GM12878 (cell line): Measurements from ENCODE around the gene SETBP1. TPM values are rescaled to one million over a fixed set of nuclear protein-coding genes. Genes with fewer than 3 reads are reported as not detected.
A peak's percentile ranks its signal among the peaks of the same experiment; 100 is the strongest.

ENCODE experiments used
- ATAC-seq: fragments of 200-7000 bp; cut with Tn5 transposase; 3 replicates; pipeline ENCODE4 v1.9.1; 2020; ENCODE audit warnings: mild to moderate bottlenecking, moderate library complexity
- BruUV-seq: library from RNA; stranded (reverse); fragments of 400-500 nt; replicated peaks from 2 replicates; lab custom pipeline; 2021; lab: Mats Ljungman, UMichigan
- CTCF ChIA-PET: fragments of 300-600 bp; sonication (Branson Sonifier 250); formaldehyde crosslinking; extraction: SDS; loops from one replicate; lab custom pipeline; 2021; ENCODE audit warnings: inconsistent platforms; lab: Yijun Ruan, JAX
- POLR2A ChIA-PET: fragments of 350-600 bp; formaldehyde crosslinking; extraction: SDS; loops from one replicate; lab custom pipeline; 2021; ENCODE audit warnings: inconsistent platforms; lab: Charles Lee
- RAD21 ChIA-PET: fragments of 300-600 bp; sonication (Branson Sonifier 250); formaldehyde crosslinking; loops from one replicate; lab custom pipeline; 2023; ENCODE audit warnings: antibody characterized with exemption; ENCODE audit not compliant: unreplicated experiment; lab: Charles Lee
- SMC1A ChIA-PET: fragments of 300-600 bp; sonication (Branson Sonifier 250); formaldehyde crosslinking; loops from one replicate; lab custom pipeline; 2023; ENCODE audit not compliant: unreplicated experiment, uncharacterized antibody; lab: Charles Lee
- DNase-seq: peaks from one replicate; pipeline ENCODE4 v3.0.0-alpha.2; 2011; ENCODE audit warnings: low read depth, low spot score
- FAIRE-seq: peaks from 3 replicates; lab custom pipeline; 2011; peaks lifted over from hg19 to GRCh38; lab: Jason Lieb, UNC
- H2AFZ ChIP-seq: 2 replicates; pipeline ENCODE4 v1.6.0; 2011; ENCODE audit warnings: low read depth, low read length, control low read depth; ENCODE audit not compliant: control insufficient read depth
- H3K27ac ChIP-seq: 2 replicates; pipeline ENCODE4 v1.5.1; 2011; ENCODE audit warnings: control low read depth; ENCODE audit not compliant: control insufficient read depth, insufficient read depth
- H3K27me3 ChIP-seq, 2 experiments: replicated peaks in 1 of 2; 2 replicates each; pipeline versions ENCODE4 v1.6.0 to v1.6.1; 2011; ENCODE audit warnings: low read length in 1 of 2; ENCODE audit not compliant: control insufficient read depth in 2 of 2, insufficient read depth in 2 of 2
- H3K36me3 ChIP-seq, 2 experiments: 2 replicates each; pipeline ENCODE4 v1.5.1; 2011; ENCODE audit warnings: low read length in 1 of 2; ENCODE audit not compliant: control insufficient read depth in 2 of 2, insufficient read depth in 2 of 2
- H3K4me1 ChIP-seq: 2 replicates; pipeline ENCODE4 v1.6.1; 2011; ENCODE audit warnings: mild to moderate bottlenecking, low read length, moderate library complexity, mixed read lengths; ENCODE audit not compliant: control insufficient read depth, insufficient read depth
- H3K4me2 ChIP-seq: 2 replicates; pipeline ENCODE4 v1.6.0; 2011; ENCODE audit warnings: control low read depth; ENCODE audit not compliant: control insufficient read depth, insufficient read depth
- H3K4me3 ChIP-seq: fragments of 200-600 bp; sonication (generic); 2 replicates; pipeline ENCODE4 v1.5.1; 2016
- H3K79me2 ChIP-seq: 2 replicates; pipeline ENCODE4 v1.6.0; 2011; ENCODE audit warnings: low read length; ENCODE audit not compliant: control insufficient read depth, insufficient read depth
- H3K9ac ChIP-seq: 2 replicates; pipeline ENCODE4 v1.8.0; 2011; ENCODE audit warnings: low read length, control low read depth, mixed read lengths; ENCODE audit not compliant: control insufficient read depth, insufficient read depth
- H3K9me3 ChIP-seq: replicated peaks from 3 replicates; pipeline ENCODE4 v1.5.1; 2011; ENCODE audit warnings: mild to moderate bottlenecking, low read length; ENCODE audit not compliant: control insufficient read depth, insufficient read depth
- H4K20me1 ChIP-seq: 2 replicates; pipeline ENCODE4 v1.6.0; 2011; ENCODE audit not compliant: control insufficient read depth, insufficient read depth
- BHLHE40 ChIP-seq, 2 experiments: fragments of 450-650 bp in 1 of 2; IDR thresholded peaks; 2 replicates each; pipeline ENCODE4 v1.6.1; 2011 to 2017; ENCODE audit warnings: low read depth in 2 of 2, borderline replicate concordance in 1 of 2, improper control_type of control experiment in 1 of 2, low read length in 1 of 2, mild to moderate bottlenecking in 1 of 2
- GATAD2B ChIP-seq: fragments of 450-650 bp; conservative IDR thresholded peaks from 2 replicates; pipeline ENCODE4 v1.6.1; 2017; ENCODE audit warnings: low read depth, mild to moderate bottlenecking, moderate library complexity
- IKZF2 ChIP-seq, 2 experiments: fragments of 450-650 bp; IDR thresholded peaks; 2 replicates each; pipeline ENCODE4 v1.6.1; 2017; ENCODE audit warnings: mild to moderate bottlenecking in 2 of 2, moderate library complexity in 2 of 2
- PML ChIP-seq: IDR thresholded peaks from 2 replicates; pipeline ENCODE4 v1.6.1; 2012; ENCODE audit warnings: low read length, inconsistent platforms
- RAD51 ChIP-seq: fragments of 450-650 bp; IDR thresholded peaks from 2 replicates; pipeline ENCODE4 v1.6.1; 2016; ENCODE audit warnings: moderate library complexity, mild to moderate bottlenecking, inconsistent platforms
- RUNX3 ChIP-seq: IDR thresholded peaks from 2 replicates; pipeline ENCODE4 v1.6.1; 2012; ENCODE audit warnings: low read length, inconsistent platforms
- SUPT20H ChIP-seq: IDR thresholded peaks from 2 replicates; pipeline ENCODE4 v1.6.1; 2011; ENCODE audit warnings: low read depth, mild to moderate bottlenecking, low read length, moderate library complexity, borderline replicate concordance; ENCODE audit not compliant: control insufficient read depth
- TAF1 ChIP-seq: IDR thresholded peaks from 2 replicates; pipeline ENCODE4 v1.6.1; 2011; ENCODE audit warnings: mild to moderate bottlenecking, low read depth, low read length, borderline replicate concordance
- TARDBP ChIP-seq: IDR thresholded peaks from 2 replicates; pipeline ENCODE4 v1.6.1; 2016; ENCODE audit warnings: borderline replicate concordance
- TCF7 ChIP-seq: IDR thresholded peaks from 2 replicates; pipeline ENCODE4 v1.6.1; 2014; ENCODE audit warnings: antibody characterized with exemption, borderline replicate concordance
- YBX1 ChIP-seq: fragments of 450-650 bp; IDR thresholded peaks from 2 replicates; pipeline ENCODE4 v1.6.1; 2016; ENCODE audit warnings: antibody characterized with exemption
- YY1 ChIP-seq: IDR thresholded peaks from 2 replicates; pipeline ENCODE4 v1.6.1; 2011; ENCODE audit warnings: low read depth, mild to moderate bottlenecking, low read length
- ZNF384 ChIP-seq: IDR thresholded peaks from 2 replicates; pipeline ENCODE4 v1.6.1; 2012; ENCODE audit warnings: low read depth, mild to moderate bottlenecking, low read length, improper control_type of control experiment, borderline replicate concordance
- WGBS: methylation state at CpG from one replicate; pipeline ENCODE4 v1.1.6; 2016; ENCODE audit warnings: low lambda C conversion rate; ENCODE audit not compliant: insufficient replicate concordance, insufficient coverage; ENCODE audit errors: missing lambda C conversion rate; 5-methylcytosine and 5-hydroxymethylcytosine counted together
- in situ Hi-C: fragments of 300-500 bp; cut with MboI; formaldehyde crosslinking; loops from 9 replicates; pipeline ENCODE4 v1.14.3; 2018; ENCODE audit warnings: mixed read lengths
- intact Hi-C: fragments of 100-400 bp; cut with micrococcal nuclease; formaldehyde crosslinking; loops from one replicate; pipeline ENCODE4 v1.14.2; 2022; ENCODE audit not compliant: unreplicated experiment
- polyA plus RNA-seq, 11 experiments: library from polyadenylated mRNA; depleted of rRNA in 4 of 11; unstranded in 6 of 11; stranded (reverse) in 5 of 11; fragments of >200 nt; fragmentation: Nextera tagmentation in 4 of 11; fragmentation: Illumina TruSeq in 1 of 11; extraction: Ambion mirVana in 4 of 11; extraction: Trizol in 1 of 11; gene quantifications; 1 replicate in 1 of 11; 2 replicates in 10 of 11; pipeline versions ENCODE4 v1.2.1 to v1.2.3, GENCODE V29; 2011 to 2016; ENCODE audit warnings: inconsistent platforms in 2 of 11, missing spikeins in 2 of 11, low read depth in 1 of 11
- total RNA-seq, 4 experiments: library from RNA; depleted of rRNA in 3 of 4; stranded (reverse); fragments of >200 nt in 3 of 4; fragmentation: Illumina TruSeq in 1 of 4; extraction: Trizol in 1 of 4; gene quantifications; 2 replicates each; pipeline versions ENCODE4 v1.2.1 to v1.2.3, GENCODE V29; 2013 to 2021
- TF ChIP-seq, protein P1 (sequence below): fragments of 450-650 bp; formaldehyde crosslinking; IDR thresholded peaks from 2 replicates; pipeline ENCODE4 v1.5.0; 2022; ENCODE audit warnings: mild to moderate bottlenecking, missing genetic modification characterization
- TF ChIP-seq, protein P2 (sequence below): fragments of 450-650 bp; IDR thresholded peaks from 2 replicates; pipeline ENCODE4 v1.6.1; 2017; ENCODE audit warnings: antibody characterized with exemption, mild to moderate bottlenecking, moderate library complexity
- TF ChIP-seq, protein P3 (sequence below): IDR thresholded peaks from 2 replicates; pipeline ENCODE4 v1.6.1; 2011; ENCODE audit warnings: borderline replicate concordance, low read depth, mild to moderate bottlenecking, moderate library complexity, mixed read lengths, low read length; ENCODE audit not compliant: insufficient read depth; ENCODE audit errors: extremely low read length

The SETBP1 gene
- total and polyA plus RNA-seq, 10 of the 15 experiments (the other 5 are each of a cell fraction or from before 2014, with no cell fraction given), result 0.99 to 29.7 (median 8.3) TPM

- Histone ChIP-seq H3K4me2 (no peak overlapping the region), H3K79me2 (no peaks in the 10 kb centered on the region), H3K4me1 (peaks cover 10% of the 10 kb centered on the region), H3K27me3 (no peaks in the 10 kb centered on the region), H4K20me1 (no peaks in the 10 kb centered on the region), H3K27ac (no peak overlapping the region), H3K36me3 (no peaks in the 10 kb centered on the region; a peak in 1 of 4 replicates), H3K9me3 (no peaks in the 10 kb centered on the region), H3K9ac (no peak overlapping the region), H2AFZ (no peak overlapping the region), H3K4me3 (no peak overlapping the region)
- BruUV-seq, result no TSS peak
- FAIRE-seq (no peak), DNase-seq (no peak), ATAC-seq (peak; percentile 64)
- intact Hi-C loops (no loop called here), in situ Hi-C loops (loop anchor here (25.0 kb wide), 1 partner anchor 203 kb away; no protein-coding TSS in a partner anchor)
- SMC1A ChIA-PET, result no interaction called here
- WGBS, result 39% methylated on average over 5 of the region's 5 CpGs
- POLR2A ChIA-PET, result no interaction called here
- RAD21 ChIA-PET, result no interaction called here
- CTCF ChIA-PET, result no interaction called here
- TF ChIP-seq ZNF384, result no peak
- no peak for TF ChIP-seq GATAD2B
- no peak for TF ChIP-seq SUPT20H
- peak in 1 of 2 experiments; percentile 12; a peak in 1 of 4 replicates for TF ChIP-seq IKZF2 (IDR thresholded peaks at IDR 0.05)
- TF ChIP-seq BHLHE40 (IDR thresholded peaks at IDR 0.05; ENCODE audit: borderline replicate concordance in 1 of 2, low read depth in 2 of 2, low read length in 1 of 2), result peak in 1 of 2 experiments; percentile 27; a peak in 1 of 4 replicates
- TF ChIP-seq, protein P1, sequence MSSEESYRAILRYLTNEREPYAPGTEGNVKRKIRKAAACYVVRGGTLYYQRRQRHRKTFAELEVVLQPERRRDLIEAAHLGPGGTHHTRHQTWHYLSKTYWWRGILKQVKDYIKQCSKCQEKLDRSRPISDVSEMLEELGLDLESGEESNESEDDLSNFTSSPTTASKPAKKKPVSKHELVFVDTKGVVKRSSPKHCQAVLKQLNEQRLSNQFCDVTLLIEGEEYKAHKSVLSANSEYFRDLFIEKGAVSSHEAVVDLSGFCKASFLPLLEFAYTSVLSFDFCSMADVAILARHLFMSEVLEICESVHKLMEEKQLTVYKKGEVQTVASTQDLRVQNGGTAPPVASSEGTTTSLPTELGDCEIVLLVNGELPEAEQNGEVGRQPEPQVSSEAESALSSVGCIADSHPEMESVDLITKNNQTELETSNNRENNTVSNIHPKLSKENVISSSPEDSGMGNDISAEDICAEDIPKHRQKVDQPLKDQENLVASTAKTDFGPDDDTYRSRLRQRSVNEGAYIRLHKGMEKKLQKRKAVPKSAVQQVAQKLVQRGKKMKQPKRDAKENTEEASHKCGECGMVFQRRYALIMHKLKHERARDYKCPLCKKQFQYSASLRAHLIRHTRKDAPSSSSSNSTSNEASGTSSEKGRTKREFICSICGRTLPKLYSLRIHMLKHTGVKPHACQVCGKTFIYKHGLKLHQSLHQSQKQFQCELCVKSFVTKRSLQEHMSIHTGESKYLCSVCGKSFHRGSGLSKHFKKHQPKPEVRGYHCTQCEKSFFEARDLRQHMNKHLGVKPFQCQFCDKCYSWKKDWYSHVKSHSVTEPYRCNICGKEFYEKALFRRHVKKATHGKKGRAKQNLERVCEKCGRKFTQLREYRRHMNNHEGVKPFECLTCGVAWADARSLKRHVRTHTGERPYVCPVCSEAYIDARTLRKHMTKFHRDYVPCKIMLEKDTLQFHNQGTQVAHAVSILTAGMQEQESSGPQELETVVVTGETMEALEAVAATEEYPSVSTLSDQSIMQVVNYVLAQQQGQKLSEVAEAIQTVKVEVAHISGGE, result no peak
- no peak for TF ChIP-seq TCF7
- TF ChIP-seq, protein P2, sequence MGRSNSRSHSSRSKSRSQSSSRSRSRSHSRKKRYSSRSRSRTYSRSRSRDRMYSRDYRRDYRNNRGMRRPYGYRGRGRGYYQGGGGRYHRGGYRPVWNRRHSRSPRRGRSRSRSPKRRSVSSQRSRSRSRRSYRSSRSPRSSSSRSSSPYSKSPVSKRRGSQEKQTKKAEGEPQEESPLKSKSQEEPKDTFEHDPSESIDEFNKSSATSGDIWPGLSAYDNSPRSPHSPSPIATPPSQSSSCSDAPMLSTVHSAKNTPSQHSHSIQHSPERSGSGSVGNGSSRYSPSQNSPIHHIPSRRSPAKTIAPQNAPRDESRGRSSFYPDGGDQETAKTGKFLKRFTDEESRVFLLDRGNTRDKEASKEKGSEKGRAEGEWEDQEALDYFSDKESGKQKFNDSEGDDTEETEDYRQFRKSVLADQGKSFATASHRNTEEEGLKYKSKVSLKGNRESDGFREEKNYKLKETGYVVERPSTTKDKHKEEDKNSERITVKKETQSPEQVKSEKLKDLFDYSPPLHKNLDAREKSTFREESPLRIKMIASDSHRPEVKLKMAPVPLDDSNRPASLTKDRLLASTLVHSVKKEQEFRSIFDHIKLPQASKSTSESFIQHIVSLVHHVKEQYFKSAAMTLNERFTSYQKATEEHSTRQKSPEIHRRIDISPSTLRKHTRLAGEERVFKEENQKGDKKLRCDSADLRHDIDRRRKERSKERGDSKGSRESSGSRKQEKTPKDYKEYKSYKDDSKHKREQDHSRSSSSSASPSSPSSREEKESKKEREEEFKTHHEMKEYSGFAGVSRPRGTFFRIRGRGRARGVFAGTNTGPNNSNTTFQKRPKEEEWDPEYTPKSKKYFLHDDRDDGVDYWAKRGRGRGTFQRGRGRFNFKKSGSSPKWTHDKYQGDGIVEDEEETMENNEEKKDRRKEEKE, result no peak
- TF ChIP-seq TARDBP, result no peak
- no peak for TF ChIP-seq PML
- TF ChIP-seq YY1, result no peak
- no peak for TF ChIP-seq TAF1
- peak; percentile 60 for TF ChIP-seq RUNX3
- TF ChIP-seq, protein P3, sequence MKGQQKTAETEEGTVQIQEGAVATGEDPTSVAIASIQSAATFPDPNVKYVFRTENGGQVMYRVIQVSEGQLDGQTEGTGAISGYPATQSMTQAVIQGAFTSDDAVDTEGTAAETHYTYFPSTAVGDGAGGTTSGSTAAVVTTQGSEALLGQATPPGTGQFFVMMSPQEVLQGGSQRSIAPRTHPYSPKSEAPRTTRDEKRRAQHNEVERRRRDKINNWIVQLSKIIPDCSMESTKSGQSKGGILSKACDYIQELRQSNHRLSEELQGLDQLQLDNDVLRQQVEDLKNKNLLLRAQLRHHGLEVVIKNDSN, result no peak
- no peak for TF ChIP-seq YBX1
- TF ChIP-seq RAD51, result peak; percentile 55; the same call in 1 of the 2 replicates
These were observed 329.1 kb downstream of the SETBP1 start for GRCh38 chr18:45009756-45010155.
